PFSK-1 (cell line): ENCODE measurements around the gene SLAMF9.

Experiments
- FOXP2 ChIP-seq: optimal IDR thresholded peaks from 2 replicates; pipeline ENCODE3; 2011; ENCODE audit warnings: borderline replicate concordance, control low read depth, inconsistent platforms; ENCODE audit not compliant: insufficient read depth; ENCODE audit errors: extremely low read length, extremely low read depth
- POLR2AphosphoS5 ChIP-seq: IDR thresholded peaks from 2 replicates; pipeline ENCODE4 v1.6.1; 2012; ENCODE audit warnings: low read depth, mild to moderate bottlenecking, control low read depth, low read length, moderate library complexity
- SIN3A ChIP-seq: IDR thresholded peaks from 2 replicates; pipeline ENCODE4 v1.6.1; 2012; ENCODE audit warnings: mild to moderate bottlenecking, low read length, moderate library complexity, borderline replicate concordance; ENCODE audit not compliant: insufficient read depth
- TAF1 ChIP-seq: IDR thresholded peaks from 2 replicates; pipeline ENCODE4 v1.6.1; 2012; ENCODE audit warnings: low read length, control low read depth, borderline replicate concordance; ENCODE audit not compliant: insufficient read depth
- TF ChIP-seq, protein P1 (sequence below), 2 experiments: IDR thresholded peaks; 2 replicates each; pipeline versions ENCODE4 v1.6.1 to v1.8.0; 2011 to 2012; ENCODE audit warnings: low read depth in 2 of 2, low read length in 2 of 2, control low read depth in 1 of 2, inconsistent platforms in 1 of 2, mild to moderate bottlenecking in 1 of 2, moderate library complexity in 1 of 2; ENCODE audit not compliant: insufficient read depth in 1 of 2

SLAMF9 gene

DNA sequence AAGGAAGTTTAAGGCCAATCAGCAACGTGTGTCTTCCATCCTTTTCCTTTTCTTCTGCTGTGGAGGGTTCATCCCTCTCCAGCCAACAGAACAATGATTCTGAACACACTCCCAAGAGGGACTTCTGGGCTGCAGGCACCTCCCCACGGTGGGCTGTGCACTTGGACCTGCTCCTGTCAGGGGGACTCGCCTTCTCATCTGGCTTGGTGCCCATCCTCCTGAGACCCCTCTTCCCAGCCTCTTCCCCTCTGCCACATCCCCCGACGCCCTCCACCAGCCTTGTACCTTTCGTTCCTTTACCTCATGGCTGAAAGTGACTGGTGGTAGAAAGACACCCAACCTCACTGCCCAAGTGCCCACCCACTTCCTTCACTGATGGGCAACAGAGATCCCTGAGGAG, 26.0 kb upstream of the SLAMF9 start:
- no peak for TF ChIP-seq FOXP2
- TF ChIP-seq TAF1: no peak
- TF ChIP-seq SIN3A: no peak
- TF ChIP-seq, protein P1, sequence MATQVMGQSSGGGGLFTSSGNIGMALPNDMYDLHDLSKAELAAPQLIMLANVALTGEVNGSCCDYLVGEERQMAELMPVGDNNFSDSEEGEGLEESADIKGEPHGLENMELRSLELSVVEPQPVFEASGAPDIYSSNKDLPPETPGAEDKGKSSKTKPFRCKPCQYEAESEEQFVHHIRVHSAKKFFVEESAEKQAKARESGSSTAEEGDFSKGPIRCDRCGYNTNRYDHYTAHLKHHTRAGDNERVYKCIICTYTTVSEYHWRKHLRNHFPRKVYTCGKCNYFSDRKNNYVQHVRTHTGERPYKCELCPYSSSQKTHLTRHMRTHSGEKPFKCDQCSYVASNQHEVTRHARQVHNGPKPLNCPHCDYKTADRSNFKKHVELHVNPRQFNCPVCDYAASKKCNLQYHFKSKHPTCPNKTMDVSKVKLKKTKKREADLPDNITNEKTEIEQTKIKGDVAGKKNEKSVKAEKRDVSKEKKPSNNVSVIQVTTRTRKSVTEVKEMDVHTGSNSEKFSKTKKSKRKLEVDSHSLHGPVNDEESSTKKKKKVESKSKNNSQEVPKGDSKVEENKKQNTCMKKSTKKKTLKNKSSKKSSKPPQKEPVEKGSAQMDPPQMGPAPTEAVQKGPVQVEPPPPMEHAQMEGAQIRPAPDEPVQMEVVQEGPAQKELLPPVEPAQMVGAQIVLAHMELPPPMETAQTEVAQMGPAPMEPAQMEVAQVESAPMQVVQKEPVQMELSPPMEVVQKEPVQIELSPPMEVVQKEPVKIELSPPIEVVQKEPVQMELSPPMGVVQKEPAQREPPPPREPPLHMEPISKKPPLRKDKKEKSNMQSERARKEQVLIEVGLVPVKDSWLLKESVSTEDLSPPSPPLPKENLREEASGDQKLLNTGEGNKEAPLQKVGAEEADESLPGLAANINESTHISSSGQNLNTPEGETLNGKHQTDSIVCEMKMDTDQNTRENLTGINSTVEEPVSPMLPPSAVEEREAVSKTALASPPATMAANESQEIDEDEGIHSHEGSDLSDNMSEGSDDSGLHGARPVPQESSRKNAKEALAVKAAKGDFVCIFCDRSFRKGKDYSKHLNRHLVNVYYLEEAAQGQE (IDR thresholded peaks at IDR 0.05; ENCODE audit: insufficient read depth in 1 of 2, low read depth in 2 of 2, low read length in 2 of 2): no peak
- no peak for TF ChIP-seq POLR2AphosphoS5

DNA sequence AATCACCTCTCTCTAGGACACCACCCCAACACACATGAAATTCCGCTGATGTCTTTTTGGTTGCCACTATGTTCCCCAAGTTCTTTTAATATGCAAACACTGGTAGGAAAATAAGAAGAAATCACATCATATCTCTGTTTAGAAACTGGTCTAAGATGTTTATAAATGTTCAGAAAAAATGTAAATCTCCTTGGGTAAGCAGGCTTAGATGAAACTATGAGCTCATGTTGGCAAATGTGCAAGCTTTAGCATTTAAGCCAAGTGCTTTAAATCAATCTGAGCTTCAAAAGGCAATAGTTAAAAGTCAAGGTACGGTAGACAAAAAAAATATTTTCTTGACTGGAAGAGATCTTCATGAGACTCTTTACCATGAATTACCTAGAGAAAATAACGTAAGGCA, 25.2 kb upstream of the SLAMF9 start:
- TF ChIP-seq TAF1: no peak
- TF ChIP-seq FOXP2: no peak
- TF ChIP-seq, protein P1 (IDR thresholded peaks at IDR 0.05; ENCODE audit: insufficient read depth in 1 of 2, low read depth in 2 of 2, low read length in 2 of 2): no peak
- TF ChIP-seq SIN3A: no peak
- TF ChIP-seq POLR2AphosphoS5: no peak

DNA sequence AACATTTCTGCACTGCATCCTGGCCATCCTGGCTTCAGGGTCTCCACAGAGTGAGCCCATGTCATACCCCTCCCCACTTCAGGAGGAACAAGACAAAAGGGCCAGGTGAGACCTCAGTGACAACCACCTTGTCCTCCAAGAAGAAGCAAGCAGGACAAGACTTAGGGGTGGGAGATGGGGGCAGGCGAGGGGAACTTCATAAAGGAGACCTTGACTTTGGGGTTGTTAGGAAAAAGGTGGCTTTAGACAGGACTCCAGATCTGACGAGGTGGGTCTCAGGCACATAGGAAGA, 24.0 kb upstream of the SLAMF9 start:
- TF ChIP-seq TAF1 (no peak), SIN3A (no peak)
- TF ChIP-seq, protein P1 (IDR thresholded peaks at IDR 0.05; ENCODE audit: insufficient read depth in 1 of 2, low read depth in 2 of 2, low read length in 2 of 2): no peak

DNA sequence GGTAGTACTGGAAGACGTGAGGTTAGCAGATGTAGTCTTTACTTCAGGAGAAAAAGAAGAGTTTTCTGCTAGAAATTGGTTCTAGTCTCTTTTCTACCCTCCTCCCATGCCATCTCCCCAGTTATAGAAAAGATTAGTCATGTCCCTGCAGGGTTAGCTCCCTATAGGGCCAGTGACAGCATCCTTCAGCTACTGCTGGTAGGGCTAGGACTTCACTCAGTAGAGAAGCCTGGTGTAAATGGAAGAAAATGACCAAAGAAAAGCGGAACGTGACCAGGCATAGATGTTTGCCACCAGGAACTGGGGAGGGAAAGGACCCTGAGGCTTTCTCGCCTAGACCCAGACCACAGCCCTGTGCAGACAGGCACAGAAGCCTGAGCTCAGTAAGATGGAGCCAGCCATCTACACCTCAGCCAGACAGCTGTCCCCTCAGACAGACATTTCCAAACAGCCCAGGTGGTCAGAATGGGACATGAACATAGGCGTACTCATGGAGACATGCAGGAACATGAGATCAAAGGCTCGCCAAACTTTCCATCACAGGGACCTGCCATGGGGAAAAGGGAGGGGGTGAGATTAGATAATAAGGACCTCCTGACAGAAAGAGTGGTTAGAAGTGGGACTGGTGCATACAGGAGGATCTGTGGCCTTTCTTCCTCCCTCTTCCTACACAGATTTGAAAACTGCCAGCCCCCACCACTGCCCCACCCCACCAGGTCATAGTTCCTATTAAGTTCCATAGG, 23.5 kb upstream of the SLAMF9 start:
- no peak for TF ChIP-seq FOXP2
- no peak for TF ChIP-seq POLR2AphosphoS5
- no peak for TF ChIP-seq SIN3A
- TF ChIP-seq, protein P1 (IDR thresholded peaks at IDR 0.05; ENCODE audit: insufficient read depth in 1 of 2, low read depth in 2 of 2, low read length in 2 of 2): no peak
- TF ChIP-seq TAF1: no peak

DNA sequence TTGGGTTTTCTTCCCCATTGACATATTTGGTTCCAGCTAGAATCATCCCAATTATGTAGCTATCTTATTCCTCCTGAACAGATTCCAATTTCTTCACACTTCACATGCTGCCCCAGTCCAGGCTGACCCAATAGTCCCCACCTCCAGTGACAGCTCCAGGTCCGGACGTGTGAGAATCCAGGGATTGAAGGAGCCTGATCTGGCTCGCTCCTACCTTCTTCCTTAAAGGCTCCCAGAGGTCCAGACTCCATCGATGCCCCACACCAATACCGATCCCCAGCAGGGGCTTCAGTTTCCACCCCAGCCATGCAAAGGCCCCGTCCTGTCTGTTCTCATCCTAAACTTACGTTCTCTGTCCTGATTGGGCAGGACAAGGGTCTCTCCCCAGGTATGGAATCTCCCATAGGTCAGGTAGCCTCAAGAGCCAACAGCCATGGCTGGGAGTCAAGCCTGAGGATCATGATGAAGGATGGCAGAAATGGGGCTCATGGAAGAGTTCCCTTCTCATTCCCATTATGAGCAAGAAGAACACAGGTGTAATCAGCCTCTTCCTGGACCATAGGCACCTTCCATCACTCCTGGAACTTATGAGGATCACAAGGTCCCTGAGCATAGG, 20.4 kb upstream of the SLAMF9 start:
- TF ChIP-seq TAF1 (no peak), FOXP2 (no peak), POLR2AphosphoS5 (no peak), SIN3A (no peak)
- TF ChIP-seq, protein P1 (IDR thresholded peaks at IDR 0.05; ENCODE audit: insufficient read depth in 1 of 2, low read depth in 2 of 2, low read length in 2 of 2): no peak
